Daoy (cell line): ENCODE data around the gene SLC26A3. TPM values are rescaled to one million over a fixed set of nuclear protein-coding genes. Genes with fewer than 3 reads are reported as not detected.

Experiments
- DNase-seq: peaks from one replicate; pipeline ENCODE4 v3.0.0-alpha.2; 2015; ENCODE audit warnings: low read depth
- total RNA-seq: library from RNA; depleted of rRNA; stranded (reverse); fragments of >200 nt; shearing (Covaris generic); gene quantifications from 2 replicates; pipeline ENCODE4 v1.2.3, GENCODE V29; 2014; rRNA removed

The SLC26A3 gene
- total RNA-seq, 1 experiment from 2014 or later: not detected

DNA sequence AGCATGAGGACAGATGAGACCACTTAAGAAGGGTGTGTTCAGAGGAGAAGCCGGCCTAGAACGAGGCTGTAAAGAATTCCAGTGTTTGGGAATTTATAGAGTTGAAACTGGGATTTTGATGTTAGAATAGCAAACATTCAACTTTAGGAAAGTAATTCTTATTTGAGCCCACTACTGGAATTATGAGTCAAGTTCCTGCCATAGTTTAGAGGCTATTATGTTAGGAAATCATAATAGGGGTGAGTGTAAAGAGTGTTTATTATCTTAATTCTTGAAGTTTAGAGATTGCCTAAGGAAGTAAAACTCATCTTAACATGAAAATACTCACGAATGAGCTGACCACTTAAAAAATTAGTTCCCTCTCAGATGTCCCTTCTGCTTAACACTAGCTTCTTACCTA, 57.0 kb downstream of the SLC26A3 start:
- no peak for DNase-seq

DNA sequence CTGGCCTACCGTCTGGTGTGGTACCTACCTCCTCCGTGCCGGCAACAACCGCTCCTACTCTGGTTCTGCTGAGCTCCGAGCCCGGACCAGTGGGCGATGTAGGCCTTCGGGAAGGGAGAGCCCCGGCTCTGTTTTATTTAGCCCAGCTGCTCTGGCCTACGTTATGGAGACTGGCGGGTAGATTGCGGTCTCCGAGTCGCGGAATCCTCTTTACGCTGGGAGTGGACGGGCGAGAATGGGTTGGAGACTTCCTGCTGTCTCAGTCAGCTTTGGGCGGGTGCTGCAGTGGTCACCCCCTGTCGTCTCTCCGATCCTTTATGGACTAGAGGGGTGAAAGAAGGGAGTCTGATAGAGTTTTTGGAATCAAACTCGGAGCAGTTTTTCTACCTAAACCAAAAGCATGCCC, 58.7 kb downstream of the SLC26A3 start:
- DNase-seq: no peak

DNA sequence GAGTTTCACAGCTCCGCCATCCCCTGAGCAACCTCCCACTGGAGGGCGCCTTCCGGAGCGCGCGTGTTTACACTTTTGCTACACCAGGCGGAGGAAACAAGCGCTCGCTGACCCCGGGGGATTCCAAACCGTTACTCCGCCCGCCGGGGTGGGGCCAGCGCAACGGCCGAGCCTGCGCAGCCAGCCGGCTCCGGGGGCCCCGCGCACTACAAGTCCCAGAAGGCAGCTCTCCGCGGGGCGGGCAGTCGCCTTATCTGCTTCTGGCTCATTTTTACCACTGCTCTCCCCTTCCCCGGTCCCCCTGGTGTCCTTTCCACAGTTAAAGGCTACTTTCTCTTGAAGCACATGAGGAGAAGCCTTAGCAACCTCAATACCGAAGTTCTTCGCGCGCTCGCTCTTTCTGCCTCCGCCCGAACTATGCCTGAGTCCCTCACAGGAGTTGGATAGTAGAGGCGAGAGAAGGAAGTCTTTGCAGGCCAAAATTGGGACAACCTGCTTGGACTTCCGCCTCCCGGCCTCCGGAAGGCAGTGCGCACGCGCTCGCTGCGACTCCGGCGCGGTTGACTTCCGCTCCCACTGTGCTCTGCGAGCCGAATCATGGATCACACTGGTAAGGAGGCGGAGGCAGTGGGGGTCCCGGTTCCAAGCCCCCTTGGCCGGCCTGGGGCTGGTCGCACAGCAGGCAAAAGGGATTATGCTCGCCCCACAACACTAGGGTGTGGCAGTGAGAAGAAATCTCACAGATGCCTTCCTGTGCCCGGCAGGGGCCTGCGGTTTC, 59.3 kb downstream of the SLC26A3 start, which contains the start of gene CBLL1:
Gene CBLL1 (plus strand): TSS at position 576 of the 778 bp plus-strand sequence. CDS start 22 bp downstream, at position 598.
- peak; percentile 99 for DNase-seq

DNA sequence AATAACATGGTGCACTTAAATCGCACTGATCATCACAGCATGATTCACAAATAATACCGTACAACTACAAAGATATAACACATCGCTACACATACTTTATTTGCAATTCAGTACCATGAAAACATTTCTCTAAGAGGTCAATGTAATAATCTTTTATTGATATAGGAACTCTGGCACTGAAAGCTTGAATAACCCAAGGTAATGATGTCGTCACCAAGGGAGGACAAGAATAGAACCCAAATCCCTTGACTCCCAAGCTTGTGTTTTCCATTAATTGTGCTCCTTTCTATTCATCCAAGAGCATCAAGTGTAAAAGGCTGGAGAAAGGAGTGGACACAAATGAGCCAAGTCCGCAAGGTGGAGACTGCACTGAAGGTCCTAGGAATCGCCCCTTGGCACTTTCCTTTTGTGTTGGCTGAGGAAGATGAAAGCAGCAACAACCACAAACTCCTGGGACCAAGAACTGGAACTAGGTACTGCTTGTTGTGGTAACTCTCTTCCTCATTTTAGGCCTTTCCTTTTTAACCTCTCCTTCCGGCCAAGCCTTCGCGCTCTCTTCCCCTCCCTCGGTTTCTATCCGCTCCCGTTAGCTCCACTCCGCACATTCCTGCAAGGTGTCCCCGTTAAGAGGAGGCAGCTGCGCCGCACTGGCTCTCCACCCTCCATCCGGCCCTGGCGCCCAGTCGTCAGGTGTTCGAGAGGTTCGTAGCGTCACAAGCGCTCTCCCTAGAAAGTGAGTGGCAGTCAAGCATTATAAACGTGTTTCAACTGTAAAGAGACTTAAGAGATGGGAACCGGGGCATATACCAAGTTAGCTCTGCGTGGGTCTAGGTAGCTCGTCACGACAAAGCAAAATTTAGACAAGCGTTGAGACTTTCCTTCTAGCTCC, 60.1 kb downstream of the SLC26A3 start:
- DNase-seq: peak; percentile 83

- no peak for DNase-seq
These were observed 74.7 kb downstream of the SLC26A3 start for GRCh38 chr7:107728276-107728675.

- no peak for DNase-seq
These were observed 76.5 kb downstream of the SLC26A3 start for GRCh38 chr7:107726356-107727130.

- DNase-seq: peak; percentile 76
These were observed 77.8 kb downstream of the SLC26A3 start for GRCh38 chr7:107725138-107725740.

DNA sequence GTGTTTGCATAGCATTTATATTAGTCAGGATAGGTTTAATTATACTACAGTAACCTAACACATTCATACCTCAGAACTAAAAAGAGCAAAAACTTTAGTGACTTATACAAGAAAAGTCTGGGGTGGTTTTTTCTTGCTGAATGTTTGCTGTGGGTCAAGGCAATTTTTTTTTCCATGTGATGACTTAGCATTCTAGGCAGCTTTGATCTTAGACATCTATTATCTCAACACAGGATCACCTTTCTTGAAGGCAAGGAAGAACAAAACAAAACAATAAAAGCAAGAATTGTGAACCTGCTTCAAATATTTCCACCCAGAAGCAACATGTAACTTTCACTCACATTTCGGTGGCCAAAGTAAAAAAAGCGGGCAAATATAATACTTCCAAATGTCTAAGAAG, 79.8 kb downstream of the SLC26A3 start:
- DNase-seq: no peak

GRCh38 chr7:107721286-107721685, 81.7 kb downstream of the SLC26A3 start:
- DNase-seq: no peak

- no peak for DNase-seq
These were observed 84.4 kb downstream of the SLC26A3 start for GRCh38 chr7:107718456-107719193.

- DNase-seq: peak; percentile 49
These were observed 87.5 kb downstream of the SLC26A3 start for GRCh38 chr7:107715531-107715930.

Other genes starting within 250 kb of the SLC26A3 start
- 50.6 and 72.6 TPM in 2 replicates for gene COG5, start 239.3 kb downstream of the SLC26A3 start, total RNA-seq
- gene DUS4L, start 239.3 kb downstream of the SLC26A3 start, total RNA-seq: 19.3 and 20.9 TPM in 2 replicates
- 197 and 279 TPM in 2 replicates for gene BCAP29, start 223.0 kb downstream of the SLC26A3 start, total RNA-seq
- 1.4 and 6.8 TPM in 2 replicates for gene SLC26A4, start 142.4 kb downstream of the SLC26A3 start, total RNA-seq
- gene CBLL1, start 59.1 kb downstream of the SLC26A3 start, total RNA-seq: 39.6 and 54.1 TPM in 2 replicates
- 163 and 168 TPM in 2 replicates for gene DLD, start 88.0 kb upstream of the SLC26A3 start, total RNA-seq
- 157 and 179 TPM in 2 replicates for gene LAMB1, start 199.9 kb upstream of the SLC26A3 start, total RNA-seq